H9 (cell line): Measurements from ENCODE around the gene BRMS1. TPM values are rescaled to one million over a fixed set of nuclear protein-coding genes. Genes with fewer than 3 reads are reported as not detected.

Experiments used
- DNase-seq: peaks from one replicate; pipeline ENCODE4 v3.0.0-alpha.2; 2017
- H2AFZ ChIP-seq: one replicate; pipeline ENCODE4 v1.6.1; 2013; ENCODE audit warnings: mild to moderate bottlenecking, low read length, control low read depth, moderate library complexity
- H2AK5ac ChIP-seq: 2 replicates; pipeline ENCODE4 v1.6.1; 2013; ENCODE audit warnings: low read length, control low read depth, mixed read lengths; ENCODE audit not compliant: insufficient read length
- H2BK120ac ChIP-seq: one replicate; pipeline ENCODE4 v1.6.1; 2013; ENCODE audit warnings: low read depth, mild to moderate bottlenecking, low read length, control low read depth, inconsistent platforms; ENCODE audit not compliant: poor library complexity, severe bottlenecking
- H2BK12ac ChIP-seq: 2 replicates; pipeline ENCODE4 v1.6.1; 2013; ENCODE audit warnings: low read length, control low read depth, mixed read lengths, low read depth; ENCODE audit not compliant: insufficient read length
- H2BK15ac ChIP-seq: 2 replicates; pipeline ENCODE4 v1.6.1; 2013; ENCODE audit warnings: low read depth, low read length, control low read depth
- H2BK20ac ChIP-seq: one replicate; pipeline ENCODE4 v1.6.1; 2013; ENCODE audit warnings: low read depth, mild to moderate bottlenecking, low read length, control low read depth, inconsistent platforms; ENCODE audit not compliant: poor library complexity, severe bottlenecking
- H2BK5ac ChIP-seq: 2 replicates; pipeline ENCODE4 v1.6.1; 2013; ENCODE audit warnings: low read length, control low read depth, mixed read lengths; ENCODE audit not compliant: insufficient read length
- H3K14ac ChIP-seq: 2 replicates; pipeline ENCODE4 v1.6.1; 2013; ENCODE audit warnings: low read length, control low read depth; ENCODE audit not compliant: insufficient read depth
- H3K18ac ChIP-seq: 2 replicates; pipeline ENCODE4 v1.6.1; 2013; ENCODE audit warnings: low read depth, mild to moderate bottlenecking, mixed read lengths, low read length, control low read depth; ENCODE audit not compliant: insufficient read length
- H3K23ac ChIP-seq: 2 replicates; pipeline ENCODE4 v1.6.1; 2013; ENCODE audit warnings: low read length, control low read depth, mixed read lengths, low read depth; ENCODE audit not compliant: insufficient read length
- H3K23me2 ChIP-seq: 2 replicates; pipeline ENCODE4 v1.6.1; 2013; ENCODE audit warnings: low read depth, mild to moderate bottlenecking, mixed read lengths, low read length, control low read depth; ENCODE audit not compliant: insufficient read length, poor library complexity, severe bottlenecking
- H3K27ac ChIP-seq: 2 replicates; pipeline ENCODE4 v1.5.1; 2013; ENCODE audit warnings: low read length, control low read depth, mixed read lengths, low read depth; ENCODE audit not compliant: insufficient read length
- H3K27me3 ChIP-seq: 2 replicates; pipeline ENCODE4 v1.6.1; 2013; ENCODE audit warnings: low read length, control low read depth, inconsistent platforms; ENCODE audit not compliant: insufficient read depth
- H3K4ac ChIP-seq: 2 replicates; pipeline ENCODE4 v1.6.1; 2013; ENCODE audit warnings: low read depth, mild to moderate bottlenecking, control low read depth, inconsistent platforms, low read length, moderate library complexity
- H3K4me1 ChIP-seq: 2 replicates; pipeline ENCODE4 v1.6.1; 2013; ENCODE audit warnings: low read length, control low read depth, inconsistent platforms; ENCODE audit not compliant: insufficient read depth
- H3K4me2 ChIP-seq: 2 replicates; pipeline ENCODE4 v1.6.1; 2013; ENCODE audit warnings: low read length, control low read depth, mixed read lengths; ENCODE audit not compliant: insufficient read length, insufficient read depth
- H3K56ac ChIP-seq: 2 replicates; pipeline ENCODE4 v1.6.1; 2013; ENCODE audit warnings: low read depth, mild to moderate bottlenecking, mixed read lengths, low read length, control low read depth; ENCODE audit not compliant: insufficient read length
- H3K79me1 ChIP-seq: 2 replicates; pipeline ENCODE4 v1.6.1; 2013; ENCODE audit warnings: low read depth, mild to moderate bottlenecking, moderate library complexity, low read length, control low read depth, inconsistent platforms; ENCODE audit not compliant: insufficient read depth, poor library complexity, severe bottlenecking
- H3K79me2 ChIP-seq: 2 replicates; pipeline ENCODE4 v1.6.1; 2013; ENCODE audit warnings: low read length, control low read depth, inconsistent platforms; ENCODE audit not compliant: insufficient read depth
- H3K9ac ChIP-seq: 2 replicates; pipeline ENCODE4 v1.6.1; 2013; ENCODE audit warnings: low read length, control low read depth, mixed read lengths; ENCODE audit not compliant: insufficient read length; ENCODE audit errors: extremely low read depth
- H3K9me3 ChIP-seq: one replicate; pipeline ENCODE4 v1.6.1; 2013; ENCODE audit warnings: low read depth, low read length, inconsistent platforms; ENCODE audit not compliant: control insufficient read depth
- H3T11ph ChIP-seq: one replicate; pipeline ENCODE4 v1.6.1; 2013; ENCODE audit warnings: mild to moderate bottlenecking, low read length, control low read depth, inconsistent platforms
- H4K20me1 ChIP-seq: one replicate; pipeline ENCODE4 v1.6.1; 2013; ENCODE audit not compliant: control insufficient read depth, insufficient read length, insufficient read depth
- H4K5ac ChIP-seq: 2 replicates; pipeline ENCODE4 v1.6.1; 2013; ENCODE audit warnings: low read depth, mild to moderate bottlenecking, mixed read lengths, low read length, control low read depth; ENCODE audit not compliant: insufficient read length
- H4K8ac ChIP-seq: replicated peaks from 2 replicates; pipeline ENCODE4 v1.6.1; 2013; ENCODE audit warnings: low read length, control low read depth, mixed read lengths, low read depth; ENCODE audit not compliant: insufficient read length
- H4K91ac ChIP-seq: 2 replicates; pipeline ENCODE4 v1.6.1; 2013; ENCODE audit warnings: low read depth, mild to moderate bottlenecking, moderate library complexity, mixed read lengths, low read length, control low read depth; ENCODE audit not compliant: insufficient read length
- H3K27ac Mint-ChIP-seq, 3 experiments: 2 replicates in 2 of 3; 3 replicates in 1 of 3; pipeline ENCODE4 v1.8.0; 2020 to 2021; ENCODE audit warnings: mixed read lengths in 3 of 3, mild to moderate bottlenecking in 1 of 3, moderate library complexity in 1 of 3
- H3K27me3 Mint-ChIP-seq: 2 replicates; pipeline ENCODE4 v1.8.0; 2021; ENCODE audit warnings: low read depth, mild to moderate bottlenecking, moderate library complexity, mixed read lengths
- H3K36me3 Mint-ChIP-seq, 3 experiments: 2 replicates in 2 of 3; 3 replicates in 1 of 3; pipeline ENCODE4 v1.8.0; 2020 to 2021; ENCODE audit warnings: low read depth in 3 of 3, mixed read lengths in 3 of 3; ENCODE audit not compliant: insufficient read depth in 1 of 3
- H3K4me1 Mint-ChIP-seq, 2 experiments: 2 replicates each; pipeline ENCODE4 v1.8.0; 2020; ENCODE audit warnings: mixed read lengths in 2 of 2
- H3K4me3 Mint-ChIP-seq, 2 experiments: 2 replicates in 1 of 2; 3 replicates in 1 of 2; pipeline ENCODE4 v1.8.0; 2020 to 2021; ENCODE audit warnings: mild to moderate bottlenecking in 2 of 2, mixed read lengths in 2 of 2, moderate library complexity in 1 of 2
- H3K9me3 Mint-ChIP-seq, 2 experiments: 2 replicates in 1 of 2; 3 replicates in 1 of 2; pipeline ENCODE4 v1.8.0; 2020; ENCODE audit warnings: mild to moderate bottlenecking in 2 of 2, mixed read lengths in 2 of 2, moderate library complexity in 1 of 2
- WGBS: extraction: QIAGEN DNeasy Blood & Tissue Kit; methylation state at CpG from one replicate; pipeline ENCODE4 v1.1.7; 2013; ENCODE audit warnings: missing lambda C conversion rate, low lambda C conversion rate, mixed read lengths; ENCODE audit not compliant: insufficient read length; ENCODE audit errors: extremely low coverage; 5-methylcytosine and 5-hydroxymethylcytosine counted together
- total RNA-seq: library from RNA; stranded (reverse); gene quantifications from 2 replicates; pipeline ENCODE4 v1.2.1, GENCODE V29; 2021
- TF ChIP-seq, protein P1 (sequence below): fragments of 200-600 bp; sonication (generic); conservative IDR thresholded peaks from 3 replicates; pipeline ENCODE4 v1.8.0; 2021; ENCODE audit warnings: antibody characterized with exemption, mild to moderate bottlenecking

BRMS1 gene
- total RNA-seq, 1 experiment from 2014 or later, result 50.1 TPM

DNA sequence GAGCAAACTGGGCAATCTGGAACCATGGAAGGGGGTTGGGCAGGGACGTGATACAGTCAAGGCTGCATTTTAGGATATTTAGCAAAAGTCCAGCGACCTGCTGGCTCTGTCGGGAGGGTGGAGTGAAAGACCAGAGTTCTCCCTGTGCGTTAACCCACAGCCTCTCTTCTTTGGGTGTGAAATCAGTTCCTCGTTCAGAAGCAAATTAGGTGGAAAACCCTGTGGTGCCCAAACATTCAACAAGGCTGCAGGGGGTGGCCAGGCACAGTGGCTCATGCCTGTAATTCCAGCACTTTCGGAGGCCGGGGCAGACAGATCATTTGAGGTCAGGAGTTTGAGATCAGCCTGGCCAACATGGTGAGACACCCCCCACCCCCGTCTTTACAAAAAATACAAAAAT lies 47.3 kb downstream of the BRMS1 start:
- H2BK15ac ChIP-seq, result no peak overlapping the region
- H2AFZ ChIP-seq, result no peak overlapping the region
- no peak overlapping the region for H3K23ac ChIP-seq
- no peaks in the 10 kb centered on the region for H3K79me1 ChIP-seq
- no peak overlapping the region for H3K14ac ChIP-seq
- H4K5ac ChIP-seq, result no peak overlapping the region
- H2AK5ac ChIP-seq, result no peak overlapping the region
- Mint-ChIP-seq H3K4me1 (peaks cover 14 to 23% of the 10 kb centered on the region in 2 experiments), H3K4me3 (peak overlapping the region in 1 of 2 experiments; percentile 10; a peak in 2 of 5 replicates), H3K27ac (peak overlapping the region in 2 of 3 experiments; percentile 27 to 28; a peak in 2 of 7 replicates), H3K27me3 (peaks cover 17% of the 10 kb centered on the region), H3K36me3 (peaks cover 0 to under 1% (median 0%) of the 10 kb centered on the region in 3 experiments; a peak in 1 of 7 replicates), H3K9me3 (no peaks in the 10 kb centered on the region)
- H3K9me3 ChIP-seq, result no peaks in the 10 kb centered on the region
- no peak overlapping the region for H3K4ac ChIP-seq
- no peaks in the 10 kb centered on the region for H4K20me1 ChIP-seq
- DNase-seq, result no peak
- H2BK20ac ChIP-seq, result no peak overlapping the region
- H3K4me2 ChIP-seq, result no peak overlapping the region
- H3K4me1 ChIP-seq, result no peaks in the 10 kb centered on the region; the same call in 1 of the 2 replicates
- H4K8ac ChIP-seq, result no peak overlapping the region
- H3K18ac ChIP-seq, result no peak overlapping the region
- TF ChIP-seq, protein P1, sequence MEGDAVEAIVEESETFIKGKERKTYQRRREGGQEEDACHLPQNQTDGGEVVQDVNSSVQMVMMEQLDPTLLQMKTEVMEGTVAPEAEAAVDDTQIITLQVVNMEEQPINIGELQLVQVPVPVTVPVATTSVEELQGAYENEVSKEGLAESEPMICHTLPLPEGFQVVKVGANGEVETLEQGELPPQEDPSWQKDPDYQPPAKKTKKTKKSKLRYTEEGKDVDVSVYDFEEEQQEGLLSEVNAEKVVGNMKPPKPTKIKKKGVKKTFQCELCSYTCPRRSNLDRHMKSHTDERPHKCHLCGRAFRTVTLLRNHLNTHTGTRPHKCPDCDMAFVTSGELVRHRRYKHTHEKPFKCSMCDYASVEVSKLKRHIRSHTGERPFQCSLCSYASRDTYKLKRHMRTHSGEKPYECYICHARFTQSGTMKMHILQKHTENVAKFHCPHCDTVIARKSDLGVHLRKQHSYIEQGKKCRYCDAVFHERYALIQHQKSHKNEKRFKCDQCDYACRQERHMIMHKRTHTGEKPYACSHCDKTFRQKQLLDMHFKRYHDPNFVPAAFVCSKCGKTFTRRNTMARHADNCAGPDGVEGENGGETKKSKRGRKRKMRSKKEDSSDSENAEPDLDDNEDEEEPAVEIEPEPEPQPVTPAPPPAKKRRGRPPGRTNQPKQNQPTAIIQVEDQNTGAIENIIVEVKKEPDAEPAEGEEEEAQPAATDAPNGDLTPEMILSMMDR, result no peak
- H3K27ac ChIP-seq, result no peak overlapping the region
- no peak overlapping the region for H2BK12ac ChIP-seq
- no peak overlapping the region for H3T11ph ChIP-seq
- no peak overlapping the region for H3K56ac ChIP-seq
- WGBS, result no CpG with 5 or more reads among the region's 8 CpGs
- H3K79me2 ChIP-seq, result no peaks in the 10 kb centered on the region
- no peak overlapping the region for H2BK120ac ChIP-seq
- H4K91ac ChIP-seq, result no peak overlapping the region
- no peaks in the 10 kb centered on the region for H3K23me2 ChIP-seq
- H3K9ac ChIP-seq, result no peak overlapping the region
- no peaks in the 10 kb centered on the region; the same call in 1 of the 2 replicates for H3K27me3 ChIP-seq
- H2BK5ac ChIP-seq, result no peak overlapping the region
